ENCODE results near the gene CHST11. TPM values are rescaled to one million over a fixed set of nuclear protein-coding genes. Genes with fewer than 3 reads are reported as not detected.

Gene CHST11
- polyA plus RNA-seq, 1 donor = 8.0 TPM

GRCh38 chr12:104480826-104481440 is 24.2 kb downstream of the CHST11 start:
- DNase-seq = no peak

GRCh38 chr12:104482113-104482512 is 25.4 kb downstream of the CHST11 start:
- DNase-seq = no peak

- DNase-seq = no peak
Measured at GRCh38 chr12:104482748-104483147, 26.0 kb downstream of the CHST11 start.

GRCh38 chr12:104484079-104484478 is 27.3 kb downstream of the CHST11 start:
- no peak for DNase-seq

- no peak for DNase-seq
Measured at GRCh38 chr12:104485651-104486362, 29.1 kb downstream of the CHST11 start.

GRCh38 chr12:104486363-104486750 is 29.6 kb downstream of the CHST11 start:
- DNase-seq = no peak

- DNase-seq = no peak
Measured at GRCh38 chr12:104486943-104487819, 30.4 kb downstream of the CHST11 start.

GRCh38 chr12:104488374-104488773 is 31.6 kb downstream of the CHST11 start:
- no peak for DNase-seq

GRCh38 chr12:104490186-104490585 is 33.4 kb downstream of the CHST11 start:
- no peak for DNase-seq

GRCh38 chr12:104490850-104491249 is 34.1 kb downstream of the CHST11 start:
- no peak for DNase-seq

GRCh38 chr12:104493496-104493895 is 36.7 kb downstream of the CHST11 start:
- no peak for DNase-seq

- DNase-seq = no peak
Measured at GRCh38 chr12:104494137-104494792, 37.5 kb downstream of the CHST11 start.

GRCh38 chr12:104494793-104495158 is 38.0 kb downstream of the CHST11 start:
- no peak for DNase-seq

GRCh38 chr12:104495786-104496185 is 39.0 kb downstream of the CHST11 start:
- no peak for DNase-seq

GRCh38 chr12:104496336-104496735 is 39.6 kb downstream of the CHST11 start:
- no peak for DNase-seq

- no peak for DNase-seq
Measured at GRCh38 chr12:104498211-104498801, 41.6 kb downstream of the CHST11 start.

GRCh38 chr12:104499668-104500332 is 43.1 kb downstream of the CHST11 start:
- DNase-seq = no peak

- DNase-seq = no peak
Measured at GRCh38 chr12:104501115-104501514, 44.4 kb downstream of the CHST11 start.

GRCh38 chr12:104501660-104502059 is 44.9 kb downstream of the CHST11 start:
- DNase-seq = no peak

GRCh38 chr12:104502217-104502616 is 45.5 kb downstream of the CHST11 start:
- no peak for DNase-seq

- no peak for DNase-seq
Measured at GRCh38 chr12:104502638-104503037, 45.9 kb downstream of the CHST11 start.

GRCh38 chr12:104503191-104503590 is 46.4 kb downstream of the CHST11 start:
- no peak for DNase-seq
